Right lobe of liver (tissue), 6 donors: Measurements from ENCODE around the gene DCST2. TPM values are rescaled to one million over a fixed set of nuclear protein-coding genes. Genes with fewer than 3 reads are reported as not detected.

ENCODE experiments used
- ATAC-seq, 4 donors: fragments of 200-7000 bp; cut with Tn5 transposase; one replicate each; pipeline ENCODE4 v1.9.1; 2020; ENCODE audit warnings: mild to moderate bottlenecking in 4 of 4, moderate library complexity in 4 of 4
- DNase-seq, 3 donors: peaks; one replicate each; pipeline ENCODE4 v3.0.0-alpha.2; 2020
- H3K27ac ChIP-seq, 3 donors: fragments of 200-600 bp; one replicate each; pipeline ENCODE4 v1.8.0; 2022
- H3K27me3 ChIP-seq, 2 donors: fragments of 200-600 bp; one replicate each; pipeline ENCODE4 v1.8.0; 2022
- H3K36me3 ChIP-seq, 4 donors: fragments of 200-600 bp; sonication (generic) in 1 of 4; one replicate each; pipeline versions ENCODE4 v1.5.1 to v1.8.0; 2017 to 2022; ENCODE audit warnings: control low read depth in 1 of 4
- H3K4me1 ChIP-seq, 4 donors: fragments of 200-600 bp; sonication (generic) in 1 of 4; one replicate each; pipeline versions ENCODE4 v1.5.1 to v1.8.0; 2017 to 2022; ENCODE audit warnings: control low read depth in 1 of 4
- H3K4me3 ChIP-seq, 3 donors: fragments of 200-600 bp; one replicate each; pipeline ENCODE4 v1.8.0; 2022
- H3K9me3 ChIP-seq, 4 donors: fragments of 200-600 bp; sonication (generic) in 1 of 4; one replicate each; pipeline versions ENCODE4 v1.5.1 to v1.8.0; 2017 to 2022; ENCODE audit warnings: control low read depth in 1 of 4
- CTCF ChIP-seq, 4 donors: fragments of 200-600 bp in 3 of 4; fragments of 450-650 bp in 1 of 4; IDR thresholded peaks; one replicate each; pipeline versions ENCODE4 v1.5.1 to v1.8.0; 2016 to 2022; ENCODE audit warnings: antibody characterized with exemption in 4 of 4, mild to moderate bottlenecking in 2 of 4
- POLR2A ChIP-seq: fragments of 450-650 bp; IDR thresholded peaks from one replicate; pipeline ENCODE4 v1.6.1; 2017; ENCODE audit warnings: antibody characterized with exemption, mild to moderate bottlenecking
- WGBS: methylation state at CpG from one replicate; pipeline ENCODE4 v1.1.6; 2018; ENCODE audit warnings: low coverage, low lambda C conversion rate; ENCODE audit not compliant: insufficient coverage; ENCODE audit errors: missing lambda C conversion rate; 5-methylcytosine and 5-hydroxymethylcytosine counted together
- intact Hi-C, 2 donors: fragments of 100-400 bp; cut with DNase I; formaldehyde crosslinking; loops; one replicate each; pipeline versions ENCODE4 v1.11.2 to v1.14.1; 2022
- long read RNA-seq: library from polyadenylated mRNA; unstranded; transcript quantifications from one replicate; pipeline ENCODE4 v2.0.0, GENCODE V29; 2019
- total RNA-seq, 6 experiments: library from RNA; depleted of rRNA in 2 of 6; stranded (reverse); fragments of >200 nt in 2 of 6; fragmentation: NEBNext Ultra II Directional in 3 of 6; extraction: Animal tissue kit (Norgen Biotek cat#: 25700) in 3 of 6; gene quantifications; one replicate each; pipeline versions ENCODE4 v1.1.0 to v1.2.4, GENCODE V29; 2016 to 2023
- donor health status: DM: no; HTN: yes; CAD: no.
- donor health status: DM: no; HTN: no; CAD: no.
- donor health status: DM: no; HTN: no; CAD: no.
- donor health status: DM: no; HTN: yes; CAD: no.
- donor health status: DM: no; HTN: yes; CAD: no.

Gene DCST2
- total RNA-seq = 1 to 10 TPM in 1 of 6 experiments, under 1 TPM in 4, not detected in 1; 0.72 to 1.4 (median 0.81) TPM
- long read RNA-seq = 0 reads

- no peak for DNase-seq
- intact Hi-C loops = no loop called here
- Histone ChIP-seq H3K9me3 (no peaks in the 10 kb centered on the region), H3K4me3 (no peak within 1 kb of the TSS), H3K27ac (no peak within 1 kb of the TSS), H3K27me3 (no peaks in the 10 kb centered on the region), H3K36me3 (no peaks in the 10 kb centered on the region), H3K4me1 (peaks cover 0 to 5% (median 2%) of the 10 kb centered on the region in 4 donors)
- WGBS = 88% methylated on average over 1 of the region's 9 CpGs
- ATAC-seq = no peak
- TF ChIP-seq POLR2A = no peak
- no peak for TF ChIP-seq CTCF (IDR thresholded peaks at IDR 0.05)
These were observed at the start of gene DCST2, which contains the start of gene DCST1 for GRCh38 chr1:155033524-155033923. Gene DCST2, minus strand, starts transcription at chr1:155033781. Its CDS starts 80 bp downstream, at chr1:155033701. Gene DCST1, plus strand, starts transcription at chr1:155033824. Its CDS starts 213 bp downstream, at chr1:155034037.

DNA sequence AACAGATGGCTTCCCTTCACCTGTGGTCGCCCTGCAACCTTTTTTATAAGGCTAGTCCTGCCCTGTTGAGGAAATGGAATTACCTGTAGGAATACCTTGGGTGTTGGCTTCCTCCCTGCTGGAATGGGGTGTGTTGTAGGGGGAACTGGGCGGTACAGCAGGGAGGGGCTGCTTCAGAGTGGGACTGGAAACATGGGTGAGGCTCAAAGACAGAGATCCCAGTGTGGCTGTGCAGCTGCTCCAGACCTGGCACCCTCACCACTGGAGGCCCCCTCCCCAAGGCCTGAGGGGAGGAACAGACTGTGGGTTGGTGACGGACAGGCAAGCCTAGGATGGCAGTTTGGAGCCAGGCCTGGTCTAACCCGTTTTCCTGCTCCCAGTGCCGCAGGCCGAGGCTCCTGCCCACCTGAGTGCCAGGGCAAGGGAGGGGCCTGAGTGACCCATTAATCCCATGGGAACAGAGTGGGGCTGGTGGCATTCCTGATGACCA is 49.5 kb upstream of the DCST2 start:
- no peaks in the 10 kb centered on the region for H3K36me3 ChIP-seq
- ATAC-seq (no peak), DNase-seq (peak in 1 of 3 donors; percentile 57)
- H3K27ac ChIP-seq = no peak overlapping the region
- H3K4me3 ChIP-seq = no peak overlapping the region
- H3K27me3 ChIP-seq = peaks cover 18 to 34% of the 10 kb centered on the region in 2 donors
- H3K9me3 ChIP-seq = no peaks in the 10 kb centered on the region
- H3K4me1 ChIP-seq = peaks cover 0 to 55% (median 22%) of the 10 kb centered on the region in 4 donors
- WGBS = 60% methylated on average over 3 of the region's 6 CpGs
- intact Hi-C loops = no loop called here
- TF ChIP-seq POLR2A = no peak

GRCh38 chr1:155082301-155083051 is 48.9 kb upstream of the DCST2 start:
- Histone ChIP-seq H3K4me1 (peaks cover 0 to 55% (median 22%) of the 10 kb centered on the region in 4 donors), H3K4me3 (no peak overlapping the region), H3K27me3 (peaks cover 18 to 34% of the 10 kb centered on the region in 2 donors), H3K27ac (no peak overlapping the region), H3K9me3 (no peaks in the 10 kb centered on the region), H3K36me3 (no peaks in the 10 kb centered on the region)
- TF ChIP-seq POLR2A (no peak), CTCF (IDR thresholded peaks at IDR 0.05) (no peak)
- intact Hi-C loops = no loop called here
- DNase-seq (no peak), ATAC-seq (no peak)
- 4% methylated on average over 15 of the region's 36 CpGs for WGBS

DNA sequence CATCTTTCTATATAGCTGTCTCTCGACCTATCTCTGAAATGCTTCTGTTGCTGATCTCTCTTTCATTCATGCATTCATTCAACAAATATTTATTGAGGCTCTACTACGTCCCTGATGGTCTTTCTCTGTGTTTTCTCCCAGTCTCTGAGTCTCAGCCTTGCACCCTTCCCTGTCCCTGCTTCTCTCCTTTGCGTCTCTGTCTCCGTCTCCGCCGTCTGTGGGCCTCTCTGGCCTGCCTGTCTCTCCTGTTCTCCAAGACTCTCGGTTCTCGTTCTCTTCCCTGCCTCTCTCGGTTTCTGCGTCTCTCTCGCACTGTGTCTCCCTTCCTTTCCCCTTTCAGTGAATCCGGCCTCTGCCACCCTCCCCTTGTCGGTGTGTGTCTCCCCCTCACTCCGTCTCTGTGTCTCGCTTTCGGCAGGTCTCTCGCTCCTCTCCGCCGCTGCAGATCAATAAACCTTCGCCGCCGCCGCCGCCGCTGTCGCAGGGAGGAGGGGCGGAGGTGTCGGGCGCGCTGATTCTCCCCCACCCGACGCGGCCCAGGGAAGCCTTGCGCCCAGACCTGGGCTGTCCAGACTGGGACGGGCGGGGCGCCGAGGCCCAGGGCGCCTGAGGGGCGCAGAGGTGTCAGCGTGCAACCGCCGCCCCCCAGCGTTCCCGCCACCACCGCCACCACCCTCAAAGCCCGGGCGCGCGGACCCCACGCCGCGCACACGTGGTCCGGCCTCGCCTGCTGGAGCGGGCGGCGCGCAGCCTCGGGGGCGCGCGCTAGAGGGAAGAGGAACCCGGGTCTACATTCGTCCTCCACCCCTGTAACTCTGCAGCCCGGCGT is 48.1 kb upstream of the DCST2 start:
- Histone ChIP-seq H3K4me3 (no peak overlapping the region), H3K4me1 (peaks cover 0 to 55% (median 22%) of the 10 kb centered on the region in 4 donors), H3K27ac (no peak overlapping the region), H3K36me3 (no peaks in the 10 kb centered on the region), H3K9me3 (no peaks in the 10 kb centered on the region), H3K27me3 (peaks cover 18 to 34% of the 10 kb centered on the region in 2 donors)
- DNase-seq = peak in 1 of 3 donors; percentile 57
- 2% methylated on average over 35 of the region's 68 CpGs for WGBS
- intact Hi-C loops = no loop called here
- no peak for ATAC-seq
- TF ChIP-seq POLR2A (no peak), CTCF (IDR thresholded peaks at IDR 0.05) (no peak)
